Naive B cell (primary cell): ENCODE results near the gene DDIT3. TPM values are rescaled to one million over a fixed set of nuclear protein-coding genes. Genes with fewer than 3 reads are reported as not detected.
"Not testable (repeated sequence)": the region's sequence is repeated elsewhere in the genome, so short reads cannot be mapped to it uniquely, and the experiment has no call there.

ENCODE experiments used
- ATAC-seq, 2 donors: fragments of 150-1000 bp; cut with Tn5 transposase; 2 replicates each; pipeline ENCODE4 v1.10.0; 2021; ENCODE audit warnings: low read depth in 2 of 2, mild to moderate bottlenecking in 2 of 2, moderate library complexity in 2 of 2
- DNase-seq: peaks from one replicate; pipeline ENCODE4 v3.0.0; 2022
- H3K27ac Mint-ChIP-seq, 6 donors: one replicate each; pipeline ENCODE4 v1.8.0; 2020 to 2022; ENCODE audit warnings: mild to moderate bottlenecking in 6 of 6, mixed read lengths in 6 of 6, moderate library complexity in 5 of 6, inconsistent platforms in 2 of 6
- H3K27me3 Mint-ChIP-seq, 3 donors: one replicate each; pipeline ENCODE4 v1.8.0; 2021 to 2022; ENCODE audit warnings: mixed read lengths in 3 of 3, mild to moderate bottlenecking in 1 of 3
- H3K36me3 Mint-ChIP-seq, 2 donors: one replicate each; pipeline ENCODE4 v1.8.0; 2020 to 2022; ENCODE audit warnings: mixed read lengths in 2 of 2, inconsistent platforms in 1 of 2, mild to moderate bottlenecking in 1 of 2
- H3K4me1 Mint-ChIP-seq, 3 donors: one replicate each; pipeline ENCODE4 v1.8.0; 2020 to 2022; ENCODE audit warnings: mixed read lengths in 3 of 3, inconsistent platforms in 1 of 3, mild to moderate bottlenecking in 1 of 3, moderate library complexity in 1 of 3
- H3K4me3 Mint-ChIP-seq, 8 donors: one replicate each; pipeline ENCODE4 v1.8.0; 2020 to 2022; ENCODE audit warnings: mild to moderate bottlenecking in 8 of 8, mixed read lengths in 8 of 8, moderate library complexity in 8 of 8, inconsistent platforms in 2 of 8
- H3K9me3 Mint-ChIP-seq, 7 donors: one replicate each; pipeline ENCODE4 v1.8.0; 2020 to 2022; ENCODE audit warnings: mixed read lengths in 7 of 7, mild to moderate bottlenecking in 5 of 7, inconsistent platforms in 2 of 7, moderate library complexity in 1 of 7
- polyA plus RNA-seq, 6 donors: library from polyadenylated mRNA; unstranded; fragments of 300-500 nt; fragmentation: Illumina TruSeq; gene quantifications; one replicate each; pipeline ENCODE4 v1.2.3, GENCODE V29; 2021; ENCODE audit warnings: low read depth in 6 of 6

Gene DDIT3
- polyA plus RNA-seq, 6 donors from 2014 or later = 33.3 to 62.2 (median 51.0) TPM

- H3K4me3 Mint-ChIP-seq = no peak overlapping the region
- peaks cover 4 to 6% (median 4%) of the 10 kb centered on the region in 3 donors for H3K4me1 Mint-ChIP-seq
- H3K36me3 Mint-ChIP-seq = peaks cover 0 to 27% of the 10 kb centered on the region in 2 donors
- ATAC-seq (no peak), DNase-seq (no peak)
- no peaks in the 10 kb centered on the region for H3K27me3 Mint-ChIP-seq
- no peak overlapping the region for H3K27ac Mint-ChIP-seq
- no peaks in the 10 kb centered on the region for H3K9me3 Mint-ChIP-seq
These were observed 9.2 kb downstream of the DDIT3 start for GRCh38 chr12:57511161-57511560.

DNA sequence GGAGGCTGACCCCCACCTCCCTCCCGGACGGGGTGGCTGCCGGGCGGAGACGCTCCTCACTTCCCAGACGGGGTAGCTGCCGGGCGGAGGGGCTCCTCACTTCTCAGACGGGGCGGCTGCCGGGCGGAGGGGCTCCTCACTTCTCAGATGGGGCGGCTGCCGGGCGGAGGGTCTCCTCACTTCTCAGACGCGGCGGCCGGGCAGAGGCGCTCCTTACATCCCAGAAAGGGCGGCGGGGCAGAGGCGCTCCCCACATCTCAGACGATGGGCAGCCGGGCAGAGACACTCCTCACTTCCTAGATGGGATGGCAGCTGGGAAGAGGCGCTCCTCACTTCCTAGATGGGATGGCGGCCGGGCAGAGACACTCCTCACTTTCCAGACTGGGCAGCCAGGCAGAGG, 12.5 kb downstream of the DDIT3 start:
- DNase-seq, H3K27ac Mint-ChIP-seq, H3K27me3 Mint-ChIP-seq, H3K9me3 Mint-ChIP-seq, H3K4me1 Mint-ChIP-seq, ATAC-seq, H3K4me3 Mint-ChIP-seq: not testable (repeated sequence)
- H3K36me3 Mint-ChIP-seq = peaks cover 0 to 21% of the 10 kb centered on the region in 2 donors

GRCh38 chr12:57506541-57506940, 13.8 kb downstream of the DDIT3 start:
- H3K27ac Mint-ChIP-seq, DNase-seq, H3K27me3 Mint-ChIP-seq, H3K9me3 Mint-ChIP-seq, H3K36me3 Mint-ChIP-seq, ATAC-seq, H3K4me1 Mint-ChIP-seq, H3K4me3 Mint-ChIP-seq: not testable (repeated sequence)

- not testable (repeated sequence) for H3K9me3 Mint-ChIP-seq, DNase-seq, ATAC-seq, H3K4me1 Mint-ChIP-seq, H3K27me3 Mint-ChIP-seq
- Mint-ChIP-seq H3K4me3 (peak overlapping the region in 1 of 8 donors; percentile 51), H3K36me3 (peaks cover 13 to 26% of the 10 kb centered on the region in 2 donors), H3K27ac (peak overlapping the region in 3 of 6 donors; percentile 11 to 36 (median 33))
These were observed 17.9 kb downstream of the DDIT3 start for GRCh38 chr12:57502311-57502969.

- Mint-ChIP-seq H3K36me3 (peaks cover 13 to 32% of the 10 kb centered on the region in 2 donors), H3K4me3 (no peak overlapping the region), H3K9me3 (no peaks in the 10 kb centered on the region), H3K27me3 (no peaks in the 10 kb centered on the region), H3K4me1 (peaks cover 5 to 11% (median 6%) of the 10 kb centered on the region in 3 donors), H3K27ac (peak overlapping the region in 1 of 6 donors; percentile 10)
- ATAC-seq (no peak), DNase-seq (no peak)
These were observed 20.1 kb downstream of the DDIT3 start for GRCh38 chr12:57500213-57500612.

DNA sequence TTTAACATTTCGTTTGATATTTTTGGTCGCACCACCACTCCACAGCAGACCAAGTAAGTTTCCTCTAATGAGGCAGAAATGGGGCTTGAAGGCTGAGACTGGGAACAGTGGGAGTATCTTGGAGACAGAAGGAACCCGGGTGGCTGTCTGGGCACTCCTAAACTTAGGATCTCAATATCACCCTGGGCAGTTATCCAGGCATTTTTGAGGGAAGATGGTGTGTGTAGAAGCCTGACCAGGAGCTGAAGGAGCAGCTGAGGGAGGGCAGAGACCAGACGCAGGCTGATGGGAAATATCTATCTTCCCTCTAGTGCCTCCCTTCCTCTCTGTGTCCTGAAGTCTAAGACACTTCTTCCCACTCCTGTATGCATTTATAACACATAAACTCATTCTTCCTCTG, 21.7 kb downstream of the DDIT3 start:
- Mint-ChIP-seq H3K4me1 (peaks cover 5 to 11% (median 6%) of the 10 kb centered on the region in 3 donors), H3K4me3 (no peak overlapping the region), H3K27ac (peak overlapping the region in 2 of 6 donors; percentile 31 to 47), H3K27me3 (no peaks in the 10 kb centered on the region), H3K9me3 (no peaks in the 10 kb centered on the region), H3K36me3 (peaks cover 13 to 32% of the 10 kb centered on the region in 2 donors)
- no peak for DNase-seq
- no peak for ATAC-seq

DNA sequence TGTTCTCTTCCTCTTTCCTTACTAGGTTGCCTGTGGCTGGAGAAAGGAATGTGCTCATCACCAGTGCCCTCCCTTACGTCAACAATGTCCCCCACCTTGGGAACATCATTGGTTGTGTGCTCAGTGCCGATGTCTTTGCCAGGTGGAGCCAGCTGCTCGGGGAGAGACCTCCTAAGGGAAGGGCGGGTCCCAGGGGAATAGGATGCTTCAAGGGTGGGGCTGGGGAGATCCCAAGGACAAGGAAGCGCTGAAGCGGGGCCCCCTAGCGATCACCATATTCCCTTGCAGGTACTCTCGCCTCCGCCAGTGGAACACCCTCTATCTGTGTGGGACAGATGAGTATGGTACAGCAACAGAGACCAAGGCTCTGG, 22.2 kb downstream of the DDIT3 start:
- ATAC-seq (no peak), DNase-seq (no peak)
- H3K9me3 Mint-ChIP-seq = no peaks in the 10 kb centered on the region
- H3K27me3 Mint-ChIP-seq = no peaks in the 10 kb centered on the region
- peaks cover 5 to 11% (median 6%) of the 10 kb centered on the region in 3 donors for H3K4me1 Mint-ChIP-seq
- peaks cover 13 to 32% of the 10 kb centered on the region in 2 donors for H3K36me3 Mint-ChIP-seq
- peak overlapping the region in 3 of 6 donors; percentile 31 to 89 (median 47) for H3K27ac Mint-ChIP-seq
- no peak overlapping the region for H3K4me3 Mint-ChIP-seq

DNA sequence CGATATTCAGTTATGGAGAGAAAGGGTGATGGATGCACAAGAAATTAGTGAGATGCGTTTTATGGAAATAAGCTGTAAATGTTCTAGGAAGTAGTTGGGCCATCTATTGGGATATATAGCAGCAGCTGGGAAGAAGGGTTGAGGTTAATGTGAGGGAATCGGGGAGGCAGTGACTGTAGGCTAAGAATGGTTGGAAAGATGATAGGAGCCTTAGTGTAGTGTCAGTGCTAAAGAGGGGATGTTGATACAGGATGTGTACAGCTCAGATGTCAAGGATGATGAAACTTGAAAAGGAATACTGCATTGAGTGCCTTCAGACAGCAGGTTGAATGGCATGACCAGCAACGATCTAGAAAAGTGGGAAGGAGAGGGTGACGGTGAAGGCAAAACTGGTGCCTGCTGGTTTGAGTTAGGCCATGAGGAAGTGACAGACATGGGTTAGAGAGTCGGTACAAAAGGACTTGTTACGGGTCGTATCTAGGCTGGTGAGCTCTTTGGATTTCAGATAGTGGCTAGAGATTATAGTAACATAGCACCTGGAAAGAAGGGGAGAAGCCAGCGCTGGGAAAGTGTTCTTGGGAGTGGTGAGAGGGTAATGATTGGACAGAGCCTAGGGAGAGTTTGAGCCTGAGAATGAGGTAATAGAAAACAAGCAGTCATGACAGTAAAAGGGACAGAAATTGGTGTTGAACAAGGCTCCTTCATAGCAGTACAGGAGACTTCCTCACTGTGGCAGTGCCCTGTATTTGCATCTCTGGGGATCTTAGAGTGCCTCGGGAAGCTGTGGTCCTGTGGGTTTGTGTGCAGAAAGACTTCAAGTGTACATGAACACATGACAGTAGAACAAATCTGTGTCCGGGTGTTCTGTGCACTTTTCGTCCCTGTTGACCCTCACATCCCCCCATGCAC, 22.8 kb downstream of the DDIT3 start:
- no peak for DNase-seq
- no peak for ATAC-seq
- H3K36me3 Mint-ChIP-seq = peaks cover 13 to 37% of the 10 kb centered on the region in 2 donors
- H3K9me3 Mint-ChIP-seq = no peaks in the 10 kb centered on the region
- H3K4me3 Mint-ChIP-seq = no peak overlapping the region
- H3K27me3 Mint-ChIP-seq = no peaks in the 10 kb centered on the region
- H3K27ac Mint-ChIP-seq = peak overlapping the region in 4 of 6 donors; percentile 32 to 84 (median 58)
- peaks cover 5 to 11% (median 6%) of the 10 kb centered on the region in 3 donors for H3K4me1 Mint-ChIP-seq

- ATAC-seq = no peak
- Mint-ChIP-seq H3K27me3 (no peaks in the 10 kb centered on the region), H3K4me3 (no peak overlapping the region), H3K4me1 (peaks cover 5 to 11% (median 6%) of the 10 kb centered on the region in 3 donors), H3K36me3 (peaks cover 8 to 38% of the 10 kb centered on the region in 2 donors), H3K9me3 (no peaks in the 10 kb centered on the region), H3K27ac (peak overlapping the region in 1 of 6 donors; percentile 0)
- DNase-seq = no peak
These were observed 23.5 kb downstream of the DDIT3 start for GRCh38 chr12:57496822-57497221.

DNA sequence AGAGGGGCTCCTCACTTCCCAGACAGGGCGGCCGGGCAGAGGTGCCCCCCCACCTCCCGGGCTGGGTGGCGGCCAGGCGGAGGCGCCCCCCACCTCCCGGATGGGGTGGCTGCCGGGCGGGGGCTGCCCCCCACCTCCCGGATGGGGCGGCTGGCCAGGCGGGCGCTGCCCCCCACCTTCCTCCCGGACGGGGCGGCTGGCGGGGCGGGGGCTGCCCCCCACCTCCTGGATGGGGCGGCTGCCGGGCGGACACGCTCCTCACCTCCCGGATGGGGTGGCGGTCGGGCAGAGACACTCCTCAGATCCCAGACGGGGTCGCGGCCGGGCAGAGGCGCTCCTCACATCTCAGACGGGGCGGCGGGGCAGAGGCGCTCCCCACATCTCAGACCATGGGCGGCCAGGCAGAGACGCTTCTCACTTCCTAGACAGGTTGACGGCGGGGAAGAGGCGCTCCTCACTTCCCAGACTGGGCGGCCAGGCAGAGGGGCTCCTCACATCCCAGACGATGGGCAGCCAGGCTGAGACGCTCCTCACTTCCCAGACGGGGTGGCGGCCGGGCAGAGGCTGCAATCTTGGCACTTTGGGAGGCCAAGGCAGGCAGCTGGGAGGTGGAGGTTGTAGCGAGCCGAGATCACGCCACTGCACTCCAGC, 25.1 kb downstream of the DDIT3 start:
- H3K4me3 Mint-ChIP-seq, H3K9me3 Mint-ChIP-seq, ATAC-seq, H3K27me3 Mint-ChIP-seq, DNase-seq: not testable (repeated sequence)
- Mint-ChIP-seq H3K36me3 (peaks cover 7 to 37% of the 10 kb centered on the region in 2 donors), H3K27ac (peak overlapping the region in 1 of 6 donors; percentile 33), H3K4me1 (peaks cover 5 to 16% (median 5%) of the 10 kb centered on the region in 3 donors)

DNA sequence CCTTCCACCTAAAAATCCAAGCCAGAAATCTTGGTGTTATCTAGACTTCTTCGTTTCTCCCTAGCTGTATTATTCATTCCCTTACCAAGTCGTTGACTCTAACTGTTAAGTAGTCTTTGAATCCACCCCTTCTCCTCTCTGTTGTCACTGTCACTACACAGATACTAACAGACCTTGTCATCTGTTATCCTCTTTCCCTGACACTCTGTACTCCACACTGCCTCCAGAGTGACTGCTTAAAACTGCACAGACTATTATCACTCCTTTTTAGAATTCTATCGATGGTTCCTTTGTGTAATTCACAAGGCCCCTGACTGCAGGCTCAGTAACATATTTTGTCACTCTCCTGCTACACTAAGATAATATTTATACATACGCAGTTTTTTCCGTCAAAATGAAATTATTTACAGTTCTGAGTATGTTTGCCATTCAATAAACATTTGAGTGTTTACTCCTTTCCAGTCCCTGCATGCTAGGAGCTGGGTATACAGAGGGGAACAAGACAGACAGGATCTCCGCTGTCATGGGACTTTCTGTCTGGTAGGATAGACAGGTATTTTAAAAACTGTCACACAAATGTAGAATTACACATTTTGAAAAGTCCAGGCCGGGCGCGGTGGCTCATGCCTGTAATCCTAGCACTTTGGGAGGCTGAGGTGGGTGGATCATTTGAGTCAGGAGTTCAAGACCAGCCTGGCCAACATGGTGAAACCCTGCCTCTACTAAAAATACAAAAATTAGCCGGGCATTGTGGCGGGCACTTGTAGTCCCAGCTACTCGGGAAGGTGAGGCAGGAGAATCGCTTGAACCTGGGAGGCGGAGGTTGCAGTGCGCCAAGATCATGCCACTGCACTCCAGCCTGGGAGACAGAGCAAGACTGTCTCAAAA, 28.7 kb downstream of the DDIT3 start:
- peaks cover 7 to 17% of the 10 kb centered on the region in 2 donors for H3K36me3 Mint-ChIP-seq
- DNase-seq = no peak
- no peaks in the 10 kb centered on the region for H3K9me3 Mint-ChIP-seq
- no peak for ATAC-seq
- H3K27me3 Mint-ChIP-seq = no peaks in the 10 kb centered on the region
- H3K4me3 Mint-ChIP-seq = peak overlapping the region in 1 of 8 donors; percentile 67
- H3K27ac Mint-ChIP-seq = peak overlapping the region in 2 of 6 donors; percentile 23 to 91
- peaks cover 23 to 28% (median 25%) of the 10 kb centered on the region in 3 donors for H3K4me1 Mint-ChIP-seq

GRCh38 chr12:57490126-57490525, 30.2 kb downstream of the DDIT3 start:
- DNase-seq = no peak
- H3K27me3 Mint-ChIP-seq = no peaks in the 10 kb centered on the region
- peak overlapping the region in 3 of 8 donors; percentile 52 to 98 (median 86) for H3K4me3 Mint-ChIP-seq
- H3K27ac Mint-ChIP-seq = no peak overlapping the region
- no peaks in the 10 kb centered on the region for H3K9me3 Mint-ChIP-seq
- ATAC-seq = no peak
- peaks cover 25 to 28% (median 28%) of the 10 kb centered on the region in 3 donors for H3K4me1 Mint-ChIP-seq
- peaks cover 7 to 17% of the 10 kb centered on the region in 2 donors for H3K36me3 Mint-ChIP-seq
